HG03565 (cell line): ENCODE data around the gene CLCF1.
A peak's percentile ranks its signal among the peaks of the same experiment; 100 is the strongest.

Experiments
- ATAC-seq: cut with Tn5 transposase; IDR thresholded peaks from one replicate; pipeline ENCODE4 v1.9.1; 2021; ENCODE audit warnings: mild to moderate bottlenecking, moderate library complexity; ENCODE audit not compliant: unreplicated experiment

Gene CLCF1

DNA sequence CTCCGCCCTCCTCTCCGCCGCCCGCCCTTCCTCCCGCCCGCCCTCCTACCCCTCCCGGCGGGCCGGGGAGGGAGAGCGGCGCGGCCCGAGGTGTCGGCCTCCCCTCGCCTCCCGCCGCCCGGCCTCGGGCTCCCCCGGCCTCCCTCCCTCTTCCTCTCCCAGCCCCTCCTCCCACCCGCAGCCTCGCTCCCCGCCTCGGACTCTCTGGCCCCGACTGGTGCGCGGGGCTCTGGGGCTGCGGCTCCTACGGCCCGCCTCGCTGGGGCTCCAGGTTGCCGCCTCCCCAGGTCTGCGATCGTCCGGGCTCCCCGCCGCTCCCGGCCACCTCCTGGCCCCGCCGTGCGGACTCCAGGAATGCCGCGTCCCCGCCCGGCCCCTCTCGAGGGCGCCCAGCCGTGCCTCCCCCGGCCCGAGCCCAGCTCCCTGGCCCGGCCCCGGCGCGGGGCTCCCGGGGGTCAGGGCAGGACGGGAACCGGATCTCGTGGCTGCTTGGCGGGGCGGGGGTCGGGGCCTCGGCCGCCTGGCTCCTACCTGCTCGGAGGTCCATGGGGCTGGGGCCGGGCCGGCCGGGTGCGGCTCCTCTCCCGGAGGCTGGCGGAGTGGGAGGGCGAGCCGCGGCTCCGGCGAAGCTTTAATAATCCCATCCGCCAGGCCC lies at the start of gene CLCF1:
Gene CLCF1 (minus strand): TSS at position 606 of the 655 bp plus-strand sequence. CDS start 59 bp downstream, at position 547.
- ATAC-seq: no peak

DNA sequence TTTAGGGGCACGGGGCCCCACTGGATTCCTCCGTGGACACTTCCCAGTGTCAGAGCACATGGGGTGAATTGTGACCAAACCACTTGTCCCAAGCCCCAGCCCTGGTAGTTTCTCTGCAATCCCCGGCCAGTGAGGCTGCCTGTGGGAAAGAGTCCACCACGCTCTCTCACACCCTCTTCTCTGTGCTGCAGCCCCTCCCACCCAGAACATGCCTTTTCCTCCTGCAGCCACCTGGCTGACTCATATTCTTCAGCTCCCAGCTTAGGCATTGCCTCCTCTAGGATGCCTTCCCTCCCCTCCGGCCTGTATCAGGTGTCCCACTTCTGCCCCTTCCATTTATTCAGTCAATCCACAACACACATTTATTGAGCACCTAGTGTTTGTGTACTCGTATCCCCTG lies 49.5 kb upstream of the CLCF1 start:
- no peak for ATAC-seq

DNA sequence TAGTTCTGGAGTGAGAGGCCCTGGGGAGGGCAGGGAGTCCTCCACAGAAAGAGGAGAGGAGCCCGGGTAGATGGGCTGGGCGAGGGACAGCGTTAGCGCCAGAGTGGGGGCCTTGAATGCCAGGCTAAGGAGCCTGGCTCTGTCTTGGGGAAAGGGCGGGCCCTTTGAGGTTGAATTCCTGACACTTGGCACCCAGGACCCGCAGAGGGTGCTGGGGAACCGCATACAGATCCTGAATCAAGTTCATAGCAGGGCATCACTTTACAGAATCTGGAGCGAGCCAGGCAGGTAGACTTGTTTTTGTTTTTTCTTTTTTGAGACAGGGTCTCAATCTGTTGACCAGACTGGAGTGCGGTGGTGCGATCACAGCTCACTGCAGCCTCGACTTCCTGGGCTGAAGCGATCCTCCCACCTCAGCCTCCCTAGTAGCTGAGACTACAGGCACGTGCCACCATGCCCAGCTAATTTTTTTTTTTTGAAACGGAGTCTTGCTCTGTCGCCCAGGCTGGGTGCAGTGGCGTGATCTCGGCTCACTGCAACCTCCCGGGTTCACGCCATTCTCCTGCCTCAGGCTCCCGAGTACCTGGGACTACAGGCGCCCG lies 48.1 kb upstream of the CLCF1 start:
- no peak for ATAC-seq

DNA sequence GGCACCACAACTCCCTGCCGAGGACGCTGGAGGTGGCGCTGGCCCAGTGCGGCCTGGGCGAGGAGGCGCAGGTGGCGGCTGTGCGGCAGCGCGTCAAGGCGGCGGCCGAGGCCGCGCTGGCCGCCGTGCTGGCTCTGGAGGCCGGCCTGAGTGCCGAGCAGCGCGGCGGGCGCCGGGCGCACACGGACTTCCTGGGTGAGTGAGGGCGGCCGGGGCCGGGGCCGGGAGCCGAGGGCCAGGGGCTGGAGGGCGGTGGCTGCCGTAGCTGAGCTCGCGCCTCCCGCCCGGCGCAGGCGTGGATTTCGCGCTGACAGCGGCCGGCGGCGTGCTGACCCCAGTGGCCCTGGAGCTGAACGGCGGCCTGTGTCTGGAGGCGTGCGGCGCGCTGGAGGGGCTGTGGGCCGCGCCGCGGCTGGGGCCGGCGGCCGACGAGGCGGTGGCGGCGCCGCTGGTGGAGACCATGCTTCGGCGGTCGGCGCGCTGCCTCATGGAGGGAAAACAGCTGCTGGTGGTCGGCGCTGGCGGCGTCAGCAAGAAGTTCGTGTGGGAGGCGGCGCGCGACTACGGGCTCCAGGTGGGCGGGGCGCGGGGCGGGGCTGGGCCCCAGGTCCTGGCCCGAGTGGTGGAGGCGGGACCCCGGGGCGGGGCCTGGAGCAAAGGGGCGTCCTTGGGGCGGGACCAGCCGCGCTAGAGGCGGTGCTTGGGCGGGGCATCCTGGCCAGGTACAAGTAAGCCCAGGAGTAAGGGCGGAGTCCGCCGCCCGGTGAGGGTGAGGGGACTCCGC lies 47.4 kb upstream of the CLCF1 start:
- peak; percentile 73 for ATAC-seq

DNA sequence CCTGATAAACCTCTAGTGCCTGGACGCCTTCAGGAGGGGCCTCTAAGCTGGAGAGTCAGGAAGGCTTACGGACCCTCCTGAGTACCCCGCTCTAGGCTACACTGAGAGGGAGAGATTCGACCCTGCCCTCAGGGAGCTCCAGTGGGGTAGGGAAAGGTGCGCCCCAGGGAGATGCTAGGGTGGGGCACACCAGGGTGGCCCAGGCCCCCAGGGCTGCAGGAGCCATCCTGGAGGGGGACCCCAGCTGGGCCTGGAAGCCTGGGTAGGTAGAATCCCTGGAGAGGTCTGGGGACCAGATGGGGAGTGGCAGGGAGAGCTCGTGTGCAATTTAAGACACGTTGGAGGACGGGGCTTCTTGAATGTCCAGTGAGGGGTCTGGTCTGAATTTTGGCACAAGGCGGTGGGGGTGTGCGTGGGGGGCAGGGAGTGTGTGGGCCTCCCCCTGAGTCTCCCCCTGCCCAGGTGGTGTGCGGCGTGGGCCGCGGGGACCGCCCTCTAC lies 46.8 kb upstream of the CLCF1 start:
- no peak for ATAC-seq

DNA sequence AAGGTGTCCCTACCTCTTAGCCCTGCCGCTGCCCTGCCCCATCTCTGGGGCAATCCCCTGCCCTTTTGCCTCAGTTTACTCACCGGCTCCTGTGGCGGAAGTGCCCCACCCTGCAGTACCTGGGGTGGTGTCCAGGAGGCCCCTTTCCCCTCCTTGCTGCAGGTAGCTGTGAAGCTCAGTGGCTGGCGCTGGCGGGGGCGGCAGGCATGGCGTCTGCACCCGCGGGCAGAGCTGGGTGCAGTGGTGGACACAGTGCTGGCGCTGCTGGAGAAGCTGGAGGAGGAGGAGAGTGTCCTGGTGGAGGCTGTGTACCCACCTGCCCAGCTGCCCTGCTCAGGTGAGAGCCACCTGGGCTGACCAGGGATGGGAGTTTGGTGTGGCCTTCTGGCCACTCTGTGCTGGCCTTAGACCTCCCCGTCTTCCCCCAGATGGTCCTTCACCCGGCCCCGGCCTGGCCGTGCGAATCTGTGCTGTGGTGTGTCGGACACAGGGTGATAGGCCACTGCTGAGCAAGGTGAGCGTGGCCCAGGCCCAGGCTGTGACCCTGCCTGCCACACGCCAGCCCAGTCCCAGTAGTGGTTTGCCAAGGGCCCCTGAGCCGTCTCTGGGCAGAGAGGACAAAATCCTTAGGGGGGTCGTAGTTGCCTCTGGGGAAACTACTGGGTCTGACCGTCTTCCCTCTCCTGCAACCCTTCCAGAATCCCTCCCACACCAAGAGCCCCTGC lies 46.1 kb upstream of the CLCF1 start:
- no peak for ATAC-seq

DNA sequence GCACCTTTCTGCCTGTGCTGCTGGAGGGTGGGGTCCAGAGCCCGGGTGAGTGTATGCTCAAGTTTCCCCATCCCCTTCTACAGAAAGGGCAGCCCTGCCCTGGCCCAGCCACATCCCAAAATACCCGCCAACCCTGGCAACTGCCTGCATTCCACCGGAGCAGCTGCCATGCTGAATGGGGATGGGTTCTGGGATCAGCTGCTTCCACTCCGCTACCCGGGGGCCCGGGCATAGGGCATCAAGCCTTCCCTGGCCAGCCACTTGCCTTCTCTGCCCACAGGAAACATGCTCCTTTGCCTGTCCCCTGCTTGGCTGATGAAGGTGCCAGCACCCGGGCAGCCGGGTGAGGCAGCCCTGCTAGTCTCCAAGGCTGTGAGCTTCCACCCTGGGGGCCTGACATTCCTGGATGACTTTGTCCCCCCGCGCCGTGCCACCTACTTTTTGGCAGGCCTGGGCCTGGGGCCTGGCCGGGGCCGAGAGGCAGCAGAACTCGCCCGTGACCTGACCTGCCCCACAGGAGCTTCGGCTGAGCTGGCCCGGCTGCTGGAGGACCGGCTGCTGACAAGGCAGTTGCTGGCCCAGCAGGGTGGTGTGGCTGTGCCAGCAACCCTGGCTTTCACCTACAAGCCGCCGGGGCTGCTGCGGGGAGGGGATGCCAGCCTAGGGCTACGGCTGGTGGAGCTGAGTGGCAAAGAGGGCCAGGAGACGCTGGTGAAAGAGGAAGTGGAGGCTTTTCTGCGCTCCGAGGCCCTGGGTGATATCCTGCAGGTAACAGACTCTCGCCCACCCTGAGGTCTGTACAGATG lies 45.3 kb upstream of the CLCF1 start:
- ATAC-seq: no peak

DNA sequence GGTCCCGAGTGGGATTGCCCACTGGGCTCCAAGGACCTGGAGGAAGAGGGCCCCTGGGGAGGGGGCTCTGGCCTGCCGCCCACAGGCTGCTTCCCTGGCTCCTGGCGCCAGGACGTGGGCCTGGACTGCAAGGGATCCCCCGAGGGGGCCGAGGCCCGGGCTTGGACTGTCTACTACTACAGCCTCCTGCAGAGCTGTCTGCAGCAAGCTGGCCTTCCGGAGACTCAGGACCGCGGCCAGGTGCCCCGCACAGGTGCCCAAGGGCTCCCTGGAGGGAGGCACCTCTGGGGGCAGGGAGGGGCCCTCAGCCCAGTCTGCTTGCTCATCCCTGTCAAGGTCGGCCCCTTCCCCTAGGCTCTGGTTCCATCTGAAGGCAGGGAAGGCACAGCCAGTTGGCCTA lies 44.0 kb upstream of the CLCF1 start:
- ATAC-seq: no peak

DNA sequence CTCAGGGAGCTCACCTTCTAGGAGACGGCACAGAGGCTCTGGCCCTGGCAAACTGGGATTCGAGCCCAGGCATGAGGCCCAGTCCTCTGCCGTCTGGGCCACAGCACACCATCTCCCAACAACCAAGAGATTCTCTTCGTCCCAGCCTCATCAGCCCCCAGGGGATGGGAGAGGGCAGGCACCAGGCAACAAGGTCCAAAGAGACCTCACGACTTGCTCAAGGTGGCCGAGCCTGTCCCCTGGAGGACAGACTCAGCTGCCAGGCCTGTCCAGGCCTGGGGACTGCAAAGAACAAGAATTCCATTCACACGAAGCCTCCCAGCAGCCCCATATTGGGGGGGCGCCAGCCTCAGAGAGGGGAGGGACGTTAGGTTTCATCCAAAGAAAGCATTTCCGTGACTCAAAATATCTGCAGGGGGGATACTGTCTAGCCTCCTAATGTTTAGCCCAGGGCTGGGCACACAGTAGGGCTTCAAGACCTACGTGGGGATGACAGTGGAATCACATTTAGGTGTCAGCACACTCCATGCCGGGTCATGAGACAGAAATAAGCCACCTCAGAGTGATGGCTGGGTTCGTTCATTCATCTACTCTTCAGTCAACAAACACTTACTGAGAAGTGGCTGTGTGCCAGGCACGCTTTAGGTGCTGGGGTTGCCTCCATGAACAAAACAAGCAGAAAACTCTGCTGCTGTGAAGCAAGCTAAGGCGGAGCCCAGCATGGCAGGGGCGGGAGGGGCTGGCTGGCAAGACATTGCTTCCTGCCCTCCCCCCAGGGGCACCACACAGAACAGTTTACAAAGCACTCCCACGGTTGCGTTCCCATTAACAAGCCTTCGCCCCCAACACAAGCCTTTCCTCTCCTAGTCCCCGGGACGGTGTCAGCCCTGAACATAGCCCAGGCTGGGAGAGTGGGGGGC lies 43.3 kb upstream of the CLCF1 start:
- no peak for ATAC-seq

DNA sequence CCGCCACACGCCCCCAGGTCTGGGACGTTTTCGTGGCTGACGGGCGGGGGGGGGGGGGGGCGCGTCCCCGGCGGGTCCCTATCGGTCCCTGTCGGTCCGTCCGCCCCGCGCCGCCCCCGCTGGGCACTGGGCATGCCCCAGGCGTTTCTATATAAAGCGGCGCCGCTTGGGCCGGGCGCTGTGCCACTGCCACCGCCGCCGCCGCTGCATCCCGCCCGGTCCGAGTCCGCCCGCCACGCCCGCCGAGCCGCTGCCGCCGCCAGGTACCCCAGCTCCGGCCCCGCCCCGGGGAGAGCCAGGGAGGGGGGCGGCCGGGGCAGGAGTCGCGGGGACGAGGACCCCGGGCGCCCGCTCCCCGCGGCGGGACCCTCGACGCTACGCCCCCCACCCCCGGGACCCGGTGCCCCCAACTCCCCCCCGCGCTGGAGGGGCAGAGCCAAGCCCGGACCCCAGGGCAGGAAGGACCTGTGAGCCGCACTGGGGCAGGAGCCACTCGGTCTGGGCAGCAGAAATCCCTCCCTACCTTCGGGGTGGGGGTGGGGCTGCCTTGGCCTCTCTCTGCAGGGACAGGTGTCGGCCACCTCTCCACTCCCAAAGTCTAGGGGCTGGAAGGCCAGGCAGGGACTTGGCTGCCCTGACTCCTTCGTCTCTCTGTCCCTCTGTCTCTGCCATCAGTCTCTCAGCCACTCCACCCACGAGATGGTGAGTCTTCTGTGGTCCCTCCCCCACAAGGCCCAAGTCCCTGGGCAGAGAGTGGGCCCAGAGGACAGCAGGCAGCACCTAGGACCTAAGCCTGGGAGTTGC lies 42.3 kb upstream of the CLCF1 start, which contains the start of gene CARNS1:
Gene CARNS1 (plus strand): TSS at position 178 of the 804 bp plus-strand sequence. CDS start 522 bp downstream, at position 700.
- no peak for ATAC-seq

DNA sequence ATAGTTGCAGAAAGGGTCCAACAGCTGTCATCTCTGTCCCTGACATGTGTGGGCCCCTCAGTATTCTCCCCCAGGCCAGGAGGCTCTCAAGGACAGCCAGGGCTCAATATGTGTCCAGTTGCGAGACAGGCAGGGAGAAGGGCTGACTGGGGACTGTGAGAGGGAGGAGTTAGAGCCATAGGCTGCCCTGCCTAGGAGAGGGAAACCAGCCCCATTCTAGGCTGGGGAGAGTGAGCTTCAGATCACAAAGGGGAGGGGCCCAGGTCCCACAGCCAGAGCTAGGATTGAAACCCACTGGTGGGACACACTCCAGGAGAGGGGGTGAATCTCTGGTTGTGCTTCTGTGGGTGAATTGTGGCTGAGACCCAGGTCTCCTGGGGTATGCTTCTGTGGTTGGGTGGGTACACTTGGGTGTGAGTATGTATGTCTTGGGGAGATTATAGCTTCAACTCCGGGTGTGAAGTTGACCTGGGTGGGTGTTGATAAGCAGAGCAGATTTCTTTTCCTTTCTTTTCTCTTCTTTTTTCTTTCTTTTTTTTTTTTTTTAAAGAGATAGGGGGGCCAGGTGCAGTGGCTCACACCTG lies 40.0 kb upstream of the CLCF1 start:
- ATAC-seq: no peak

DNA sequence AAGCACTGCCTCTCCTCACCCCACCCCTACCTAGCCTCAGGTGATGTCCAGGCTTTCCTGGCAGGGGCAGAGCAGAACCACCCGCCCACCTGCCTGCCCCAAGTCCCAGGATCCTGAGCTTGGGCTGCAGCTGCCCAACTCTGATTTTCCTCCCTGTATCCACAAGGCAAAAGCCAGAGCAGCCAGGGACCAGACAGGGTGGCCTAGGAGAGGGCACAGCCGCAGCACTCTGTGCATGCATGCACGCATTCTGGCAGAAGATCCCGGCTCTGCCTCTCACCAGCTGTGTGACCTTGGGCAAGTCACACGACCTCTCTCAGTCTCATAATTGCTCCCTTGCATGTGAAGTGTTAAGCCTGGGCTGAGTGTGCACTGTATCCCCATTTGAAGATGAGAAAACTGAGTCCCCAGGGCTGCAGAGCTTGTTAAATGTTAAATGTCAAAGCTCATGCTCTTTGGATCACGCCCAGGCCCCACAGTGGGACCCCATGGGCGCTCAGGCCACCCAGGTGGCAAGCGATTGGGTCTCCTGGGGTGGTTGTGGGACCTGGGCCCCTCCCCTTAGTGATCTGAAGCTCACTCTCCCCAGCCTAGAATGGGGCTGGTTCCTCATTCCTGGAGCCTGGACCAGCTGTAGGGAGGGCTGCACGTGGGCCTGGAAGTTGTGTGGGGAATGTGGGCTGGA lies 39.2 kb upstream of the CLCF1 start:
- ATAC-seq: no peak

DNA sequence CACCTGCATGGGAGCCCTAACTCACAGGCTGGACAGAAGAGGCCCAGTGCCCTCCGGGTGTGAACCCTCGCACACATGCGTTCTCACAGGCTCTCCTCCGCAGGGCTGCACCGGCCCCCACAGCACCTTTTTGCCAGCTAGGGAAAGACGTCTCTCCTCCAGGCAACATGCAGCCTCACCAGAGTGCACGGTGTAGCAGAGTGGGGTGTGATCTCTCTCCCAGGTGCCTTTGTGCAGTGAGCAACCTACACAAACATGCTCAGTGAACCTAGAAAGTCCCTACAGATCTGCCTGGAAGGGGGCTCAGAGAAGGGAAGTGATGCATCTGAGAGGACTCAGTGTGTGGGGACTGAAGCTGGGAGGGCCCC lies 38.4 kb upstream of the CLCF1 start:
- no peak for ATAC-seq

DNA sequence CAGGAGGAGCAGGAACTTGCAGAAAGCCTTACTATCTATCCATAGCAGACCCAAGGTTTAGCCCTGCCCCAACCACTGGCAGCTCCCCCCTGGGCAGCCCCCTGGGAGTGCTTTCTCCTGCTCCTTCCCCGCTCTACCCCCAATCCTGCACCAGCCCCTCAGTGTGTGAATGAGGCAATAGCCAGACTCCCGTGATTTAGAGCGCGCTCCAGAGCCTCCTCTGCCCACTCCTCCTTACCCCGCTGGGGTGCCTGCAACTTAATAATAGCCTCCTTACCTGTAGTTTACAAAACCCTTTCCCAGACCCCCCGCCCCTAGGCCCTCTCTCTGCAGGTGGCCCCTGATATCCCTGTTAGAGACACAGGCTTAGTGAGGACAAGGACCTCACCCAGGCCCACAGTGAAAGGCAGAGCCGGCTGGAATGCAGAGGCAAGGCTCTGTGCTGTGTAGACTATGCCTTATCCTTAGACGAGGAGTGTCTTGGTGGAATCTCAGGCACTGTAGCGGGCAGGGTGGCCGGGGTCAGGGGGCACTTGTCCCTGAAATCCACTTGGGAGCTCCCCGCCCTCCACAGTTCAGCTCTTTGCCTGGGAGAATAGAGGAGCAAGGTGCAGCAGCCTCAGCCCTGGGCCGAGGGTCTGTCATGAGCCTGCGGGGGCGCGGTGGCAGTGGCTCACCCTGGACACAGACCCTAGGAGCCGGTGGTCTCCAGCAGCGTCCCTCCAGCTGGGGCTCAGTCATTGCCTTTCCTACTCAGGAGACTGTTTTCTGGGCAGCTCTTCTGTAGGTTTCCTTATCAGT lies 37.8 kb upstream of the CLCF1 start:
- no peak for ATAC-seq

DNA sequence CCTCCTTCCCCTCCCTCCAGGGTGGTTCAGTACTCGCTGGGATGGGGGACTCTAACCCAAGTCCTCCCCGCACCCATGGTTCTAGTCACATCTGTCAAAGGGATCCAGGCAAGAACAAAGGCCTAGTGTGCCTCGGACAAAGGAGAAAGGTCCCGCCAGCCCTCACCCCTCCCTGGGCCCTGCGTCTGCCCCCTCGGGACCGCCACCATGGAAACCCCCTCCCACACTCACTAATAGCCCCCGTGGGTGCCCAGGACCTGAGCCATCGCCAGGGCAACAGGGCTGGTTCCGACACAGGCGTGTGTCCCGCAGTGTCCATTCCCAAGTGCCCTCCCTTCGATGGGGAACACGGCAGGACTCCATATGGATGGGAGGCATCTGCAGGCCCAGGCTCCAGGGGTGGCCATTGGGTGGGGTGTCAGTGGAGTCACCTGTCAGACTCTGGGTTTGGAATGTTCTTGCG lies 37.0 kb upstream of the CLCF1 start:
- ATAC-seq: no peak

DNA sequence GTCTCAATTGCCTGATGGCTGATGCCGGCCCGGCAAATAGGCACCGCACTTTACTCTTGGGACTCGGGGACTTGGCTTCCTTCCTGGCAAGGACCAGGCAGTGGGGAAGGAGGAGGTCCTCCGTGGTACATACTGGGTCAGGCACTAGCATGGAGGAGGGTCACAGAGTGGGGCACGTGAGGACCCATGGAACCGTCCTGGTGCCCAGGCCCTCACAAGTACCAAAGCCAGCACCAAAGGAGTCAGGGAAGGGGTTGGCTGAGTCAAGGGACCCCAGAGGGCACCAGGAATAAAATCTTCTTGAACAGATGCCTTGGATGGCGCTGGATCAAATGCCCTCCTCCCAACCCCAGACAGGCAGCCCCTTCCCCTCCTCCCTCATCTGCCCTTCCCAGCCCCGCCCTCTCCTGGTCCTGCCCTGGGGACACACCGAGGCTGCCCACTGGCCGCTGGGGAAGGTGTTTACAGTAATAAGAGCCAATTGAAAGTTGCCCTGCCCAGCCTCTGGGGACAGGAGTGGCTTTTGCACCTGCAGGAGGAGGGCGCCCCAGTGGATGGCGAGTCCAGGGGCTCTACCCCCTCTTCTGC lies 36.5 kb upstream of the CLCF1 start:
- no peak for ATAC-seq
